CD8-positive, alpha-beta memory T cell (primary cell): ENCODE data around the gene ASXL2. TPM values are rescaled to one million over a fixed set of nuclear protein-coding genes. Genes with fewer than 3 reads are reported as not detected.

Source experiments
- CTCF ChIA-PET: fragments of 350-600 bp; sonication (Branson Sonifier 250); formaldehyde crosslinking; loops from one replicate; lab custom pipeline; 2021; ENCODE audit warnings: antibody characterized with exemption; lab: Charles Lee
- POLR2A ChIA-PET: fragments of 350-600 bp; sonication (Branson Sonifier 250); formaldehyde crosslinking; loops from one replicate; lab custom pipeline; 2021; ENCODE audit warnings: antibody characterized with exemption; lab: Charles Lee
- DNase-seq, 5 donors: peaks; one replicate each; pipeline versions ENCODE4 v3.0.0 to v3.0.0-alpha.2; 2020 to 2022; ENCODE audit warnings: mixed read lengths in 1 of 5
- H3K27ac ChIP-seq: one replicate; pipeline ENCODE4 v1.7.0; 2013; ENCODE audit warnings: low read depth, mild to moderate bottlenecking, low read length, moderate library complexity
- H3K27me3 ChIP-seq: 2 replicates; pipeline ENCODE4 v1.7.0; 2013; ENCODE audit warnings: low read length, mild to moderate bottlenecking; ENCODE audit not compliant: insufficient read depth, poor library complexity, severe bottlenecking
- H3K36me3 ChIP-seq: 2 replicates; pipeline ENCODE4 v1.7.0; 2013; ENCODE audit warnings: mild to moderate bottlenecking, low read length, moderate library complexity; ENCODE audit not compliant: insufficient read depth
- H3K4me1 ChIP-seq: 2 replicates; pipeline ENCODE4 v1.7.0; 2013; ENCODE audit warnings: mild to moderate bottlenecking, low read length, moderate library complexity; ENCODE audit not compliant: insufficient read depth
- H3K4me3 ChIP-seq: 2 replicates; pipeline ENCODE4 v1.7.0; 2013; ENCODE audit warnings: mild to moderate bottlenecking, low read length
- H3K9me3 ChIP-seq: 2 replicates; pipeline ENCODE4 v1.7.0; 2013; ENCODE audit warnings: mild to moderate bottlenecking, low read length
- H3K27ac Mint-ChIP-seq, 8 donors: one replicate each; pipeline ENCODE4 v1.8.0; 2020 to 2021; ENCODE audit warnings: mixed read lengths in 8 of 8, mild to moderate bottlenecking in 6 of 8, inconsistent platforms in 3 of 8, moderate library complexity in 3 of 8
- H3K27me3 Mint-ChIP-seq, 2 donors: one replicate each; pipeline ENCODE4 v1.8.0; 2020 to 2021; ENCODE audit warnings: mixed read lengths in 2 of 2, mild to moderate bottlenecking in 1 of 2, moderate library complexity in 1 of 2
- H3K36me3 Mint-ChIP-seq, 3 donors: one replicate each; pipeline ENCODE4 v1.8.0; 2020 to 2021; ENCODE audit warnings: mixed read lengths in 3 of 3, inconsistent platforms in 1 of 3, mild to moderate bottlenecking in 1 of 3
- H3K4me1 Mint-ChIP-seq, 3 donors: one replicate each; pipeline ENCODE4 v1.8.0; 2020 to 2021; ENCODE audit warnings: mixed read lengths in 3 of 3, inconsistent platforms in 1 of 3, mild to moderate bottlenecking in 1 of 3
- H3K4me3 Mint-ChIP-seq, 7 donors: one replicate each; pipeline ENCODE4 v1.8.0; 2020 to 2021; ENCODE audit warnings: mixed read lengths in 7 of 7, mild to moderate bottlenecking in 6 of 7, moderate library complexity in 4 of 7, inconsistent platforms in 2 of 7
- H3K9me3 Mint-ChIP-seq, 5 donors: one replicate each; pipeline ENCODE4 v1.8.0; 2020 to 2022; ENCODE audit warnings: mixed read lengths in 5 of 5, mild to moderate bottlenecking in 3 of 5, moderate library complexity in 2 of 5, inconsistent platforms in 1 of 5
- polyA plus RNA-seq: library from polyadenylated mRNA; unstranded; fragments of 300-500 nt; fragmentation: Illumina TruSeq; gene quantifications from one replicate; pipeline ENCODE4 v1.2.3, GENCODE V29; 2021
- total RNA-seq, 2 experiments: library from RNA; stranded (reverse); gene quantifications; one replicate each; pipeline ENCODE4 v1.2.3, GENCODE V29; 2021

The ASXL2 gene
- total and polyA plus RNA-seq, 3 experiments from 2014 or later = 10.9 to 72.7 (median 67.5) TPM

- DNase-seq = no peak
- no peaks in the 10 kb centered on the region for H3K27me3 Mint-ChIP-seq
- Histone ChIP-seq H3K4me1 (no peaks in the 10 kb centered on the region), H3K27ac (no peak overlapping the region), H3K27me3 (no peaks in the 10 kb centered on the region), H3K9me3 (no peaks in the 10 kb centered on the region), H3K4me3 (no peak overlapping the region), H3K36me3 (peaks cover 5% of the 10 kb centered on the region)
- H3K36me3 Mint-ChIP-seq = peaks cover 0 to 38% (median 7%) of the 10 kb centered on the region in 3 donors
- CTCF ChIA-PET = no interaction called here
- peaks cover 9 to 27% (median 10%) of the 10 kb centered on the region in 3 donors for H3K4me1 Mint-ChIP-seq
- POLR2A ChIA-PET = interaction anchor here (0.7 to 1.0 kb wide), 2 partner anchors 12 to 1443 kb away, joined by 4 to 5 read pairs; no protein-coding TSS in a partner anchor
- no peak overlapping the region for H3K27ac Mint-ChIP-seq
- no peak overlapping the region for H3K4me3 Mint-ChIP-seq
- H3K9me3 Mint-ChIP-seq = no peaks in the 10 kb centered on the region
These were observed 34.2 kb downstream of the ASXL2 start for GRCh38 chr2:25844089-25844488.

GRCh38 chr2:25842155-25842554 is 36.1 kb downstream of the ASXL2 start:
- no peak overlapping the region for H3K27ac ChIP-seq
- Mint-ChIP-seq H3K27ac (peak overlapping the region in 1 of 8 donors; percentile 61), H3K27me3 (no peaks in the 10 kb centered on the region)

GRCh38 chr2:25838152-25838756 is 40.0 kb downstream of the ASXL2 start:
- Histone ChIP-seq H3K36me3 (no peaks in the 10 kb centered on the region), H3K27ac (no peak overlapping the region), H3K4me1 (no peaks in the 10 kb centered on the region), H3K9me3 (no peaks in the 10 kb centered on the region), H3K4me3 (no peak overlapping the region), H3K27me3 (no peaks in the 10 kb centered on the region)
- H3K27me3 Mint-ChIP-seq = no peaks in the 10 kb centered on the region
- H3K36me3 Mint-ChIP-seq = peaks cover 0 to 35% (median 8%) of the 10 kb centered on the region in 3 donors
- no peak for DNase-seq
- H3K4me1 Mint-ChIP-seq = peaks cover 13 to 46% (median 38%) of the 10 kb centered on the region in 3 donors
- H3K4me3 Mint-ChIP-seq = no peak overlapping the region
- POLR2A ChIA-PET = no interaction called here
- peak overlapping the region in 4 of 8 donors; percentile 1 to 85 (median 36) for H3K27ac Mint-ChIP-seq
- CTCF ChIA-PET = interaction anchor here (0.7 to 1.7 kb wide), 4 partner anchors 9 to 1158 kb away, joined by 3 to 5 read pairs (median 3); no protein-coding TSS in a partner anchor
- H3K9me3 Mint-ChIP-seq = no peaks in the 10 kb centered on the region

More at GRCh38 chr2:25842155-25842554, 36.1 kb downstream of the ASXL2 start:
- peaks cover 5% of the 10 kb centered on the region for H3K36me3 ChIP-seq
- no peak for DNase-seq
- H3K4me1 ChIP-seq = no peaks in the 10 kb centered on the region
- POLR2A ChIA-PET = no interaction called here
- CTCF ChIA-PET = interaction anchor here (2.4 kb wide), 1 partner anchor 11 kb away, joined by 18 read pairs; no protein-coding TSS in a partner anchor
- no peak overlapping the region for H3K4me3 ChIP-seq
- no peaks in the 10 kb centered on the region for H3K9me3 ChIP-seq
- H3K4me3 Mint-ChIP-seq = no peak overlapping the region
- H3K36me3 Mint-ChIP-seq = peaks cover 0 to 44% (median 5%) of the 10 kb centered on the region in 3 donors
- no peaks in the 10 kb centered on the region for H3K9me3 Mint-ChIP-seq
- H3K27me3 ChIP-seq = no peaks in the 10 kb centered on the region
- peaks cover 11 to 37% (median 21%) of the 10 kb centered on the region in 3 donors for H3K4me1 Mint-ChIP-seq

GRCh38 chr2:25835906-25836305 is 42.4 kb downstream of the ASXL2 start:
- H3K36me3 Mint-ChIP-seq = peaks cover 5 to 41% (median 15%) of the 10 kb centered on the region in 3 donors

GRCh38 chr2:25833566-25833965 is 44.7 kb downstream of the ASXL2 start:
- Mint-ChIP-seq H3K27ac (peak overlapping the region in 2 of 8 donors; percentile 23 to 90), H3K9me3 (peaks cover 0 to 4% (median 0%) of the 10 kb centered on the region in 5 donors), H3K27me3 (no peaks in the 10 kb centered on the region), H3K36me3 (peaks cover 5 to 38% (median 15%) of the 10 kb centered on the region in 3 donors), H3K4me3 (no peak overlapping the region), H3K4me1 (peaks cover 46 to 72% (median 64%) of the 10 kb centered on the region in 3 donors)
- Histone ChIP-seq H3K27ac (no peak overlapping the region), H3K36me3 (no peaks in the 10 kb centered on the region), H3K4me3 (no peak overlapping the region), H3K4me1 (peaks cover 20% of the 10 kb centered on the region), H3K9me3 (no peaks in the 10 kb centered on the region), H3K27me3 (no peaks in the 10 kb centered on the region)
- ChIA-PET CTCF (no interaction called here), POLR2A (no interaction called here)
- no peak for DNase-seq

More at GRCh38 chr2:25835906-25836305, 42.4 kb downstream of the ASXL2 start:
- ChIA-PET CTCF (interaction anchor here (1.2 kb wide), 1 partner anchor 16 kb away, joined by 3 read pairs; no protein-coding TSS in a partner anchor), POLR2A (no interaction called here)
- peaks cover 17% of the 10 kb centered on the region for H3K4me1 ChIP-seq
- H3K27ac ChIP-seq = no peak overlapping the region
- Mint-ChIP-seq H3K27ac (peak overlapping the region in 1 of 8 donors; percentile 59), H3K27me3 (no peaks in the 10 kb centered on the region), H3K4me1 (peaks cover 32 to 65% (median 59%) of the 10 kb centered on the region in 3 donors), H3K4me3 (no peak overlapping the region), H3K9me3 (peaks cover 0 to 4% (median 0%) of the 10 kb centered on the region in 5 donors)
- no peak overlapping the region for H3K4me3 ChIP-seq
- H3K27me3 ChIP-seq = no peaks in the 10 kb centered on the region
- no peaks in the 10 kb centered on the region for H3K36me3 ChIP-seq
- H3K9me3 ChIP-seq = no peaks in the 10 kb centered on the region
- no peak for DNase-seq

- Mint-ChIP-seq H3K27me3 (no peaks in the 10 kb centered on the region), H3K27ac (peak overlapping the region in 5 of 8 donors; percentile 24 to 72 (median 52)), H3K4me1 (peaks cover 44 to 67% (median 59%) of the 10 kb centered on the region in 3 donors), H3K9me3 (peaks cover 0 to 4% (median 0%) of the 10 kb centered on the region in 5 donors), H3K4me3 (no peak overlapping the region), H3K36me3 (peaks cover 5 to 35% (median 15%) of the 10 kb centered on the region in 3 donors)
- H3K4me3 ChIP-seq = no peak overlapping the region
- H3K9me3 ChIP-seq = no peaks in the 10 kb centered on the region
- H3K27ac ChIP-seq = no peak overlapping the region
- POLR2A ChIA-PET = no interaction called here
- no peaks in the 10 kb centered on the region for H3K36me3 ChIP-seq
- DNase-seq = no peak
- CTCF ChIA-PET = no interaction called here
- no peaks in the 10 kb centered on the region for H3K27me3 ChIP-seq
- H3K4me1 ChIP-seq = peaks cover 20% of the 10 kb centered on the region
These were observed 45.4 kb downstream of the ASXL2 start for GRCh38 chr2:25832897-25833296.

GRCh38 chr2:25831746-25832449 is 46.4 kb downstream of the ASXL2 start:
- no peak overlapping the region for H3K27ac ChIP-seq
- Mint-ChIP-seq H3K27me3 (no peaks in the 10 kb centered on the region), H3K27ac (peak overlapping the region; percentile 1 to 90 (median 71)), H3K9me3 (peaks cover 0 to 4% (median 0%) of the 10 kb centered on the region in 5 donors), H3K36me3 (peaks cover 5 to 33% (median 15%) of the 10 kb centered on the region in 3 donors), H3K4me3 (peak overlapping the region in 6 of 7 donors; percentile 2 to 67 (median 48)), H3K4me1 (peaks cover 45 to 63% (median 55%) of the 10 kb centered on the region in 3 donors)
- DNase-seq = peak in 1 of 5 donors; percentile 33
- H3K36me3 ChIP-seq = no peaks in the 10 kb centered on the region
- POLR2A ChIA-PET = interaction anchor here (1.0 kb wide), 1 partner anchor 12 kb away, joined by 4 read pairs; no protein-coding TSS in a partner anchor
- H3K27me3 ChIP-seq = no peaks in the 10 kb centered on the region
- CTCF ChIA-PET = interaction anchor here (1.0 to 2.1 kb wide), 2 partner anchors 13 to 20 kb away, joined by 4 to 12 read pairs; no protein-coding TSS in a partner anchor
- peaks cover 20% of the 10 kb centered on the region for H3K4me1 ChIP-seq
- H3K9me3 ChIP-seq = no peaks in the 10 kb centered on the region
- H3K4me3 ChIP-seq = no peak overlapping the region
